Measurements from ENCODE around the gene PPIL4.

The PPIL4 gene, protein sequence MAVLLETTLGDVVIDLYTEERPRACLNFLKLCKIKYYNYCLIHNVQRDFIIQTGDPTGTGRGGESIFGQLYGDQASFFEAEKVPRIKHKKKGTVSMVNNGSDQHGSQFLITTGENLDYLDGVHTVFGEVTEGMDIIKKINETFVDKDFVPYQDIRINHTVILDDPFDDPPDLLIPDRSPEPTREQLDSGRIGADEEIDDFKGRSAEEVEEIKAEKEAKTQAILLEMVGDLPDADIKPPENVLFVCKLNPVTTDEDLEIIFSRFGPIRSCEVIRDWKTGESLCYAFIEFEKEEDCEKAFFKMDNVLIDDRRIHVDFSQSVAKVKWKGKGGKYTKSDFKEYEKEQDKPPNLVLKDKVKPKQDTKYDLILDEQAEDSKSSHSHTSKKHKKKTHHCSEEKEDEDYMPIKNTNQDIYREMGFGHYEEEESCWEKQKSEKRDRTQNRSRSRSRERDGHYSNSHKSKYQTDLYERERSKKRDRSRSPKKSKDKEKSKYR

GRCh38 chr6:149545754-149546471 is at the start of gene PPIL4:
Gene PPIL4, minus strand, starts transcription at chr6:149546043. Its CDS starts 38 bp downstream, at chr6:149546005.
- peak; percentile 98 for DNase-seq

GRCh38 chr6:149593408-149593807 is 47.6 kb upstream of the PPIL4 start:
- DNase-seq: no peak

DNA sequence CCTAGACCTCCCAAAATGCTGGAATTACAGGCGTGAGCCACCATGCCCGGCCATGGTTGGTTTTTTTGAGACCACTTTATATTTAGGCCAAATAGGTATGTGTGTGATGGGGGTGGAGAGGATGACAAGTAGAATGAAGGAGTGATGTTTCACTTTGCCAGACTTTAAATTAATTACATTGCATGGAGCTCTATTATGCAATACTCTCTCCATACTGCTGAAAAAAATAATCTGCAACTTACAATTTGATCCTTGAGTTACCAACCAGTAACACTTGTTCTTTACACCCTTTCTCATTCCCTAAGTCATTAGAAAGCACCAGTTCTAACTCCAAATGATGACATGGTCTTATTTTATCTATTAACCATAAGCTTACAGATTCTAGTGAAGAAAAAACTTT is 47.1 kb upstream of the PPIL4 start:
- no peak for DNase-seq

GRCh38 chr6:149586149-149586548 is 40.3 kb upstream of the PPIL4 start:
- DNase-seq: no peak

DNA sequence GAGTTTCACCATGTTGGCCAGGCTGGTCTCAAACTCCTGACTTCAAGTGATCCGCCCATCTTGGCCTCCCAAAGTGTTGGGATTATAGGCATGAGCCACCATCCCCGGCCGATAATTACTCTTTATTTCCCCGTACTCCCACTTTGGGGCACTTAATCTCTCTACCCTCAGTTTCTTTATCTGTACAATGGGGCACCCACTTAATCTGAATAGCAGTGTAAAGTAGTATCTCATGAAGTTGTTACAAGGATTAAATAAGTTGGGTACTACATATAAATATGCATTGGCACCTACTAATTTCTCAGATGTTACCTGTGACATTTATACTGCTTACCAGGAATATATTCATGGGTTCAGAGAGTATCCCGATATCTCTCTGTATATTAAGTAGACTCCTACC is 35.5 kb upstream of the PPIL4 start:
- no peak for DNase-seq

DNA sequence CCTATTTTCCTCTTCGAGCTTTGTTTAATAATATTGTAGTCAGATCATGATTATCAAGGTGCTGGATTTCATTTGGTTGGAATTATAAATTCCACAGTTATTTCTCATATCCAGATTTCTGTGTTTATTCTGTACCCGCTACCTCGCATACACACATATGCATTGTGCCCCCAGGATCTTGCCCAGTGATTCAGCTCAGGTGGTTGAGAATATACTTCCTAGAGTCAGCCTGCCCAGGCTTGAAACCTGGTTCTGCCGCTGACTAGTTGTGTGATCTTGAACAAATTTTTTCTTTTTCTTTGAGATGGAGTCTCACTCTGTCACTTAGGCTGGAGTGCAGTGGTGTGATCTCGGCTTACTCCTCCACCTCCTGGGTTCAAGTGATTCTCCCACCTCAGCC is 35.0 kb upstream of the PPIL4 start:
- DNase-seq: no peak

DNA sequence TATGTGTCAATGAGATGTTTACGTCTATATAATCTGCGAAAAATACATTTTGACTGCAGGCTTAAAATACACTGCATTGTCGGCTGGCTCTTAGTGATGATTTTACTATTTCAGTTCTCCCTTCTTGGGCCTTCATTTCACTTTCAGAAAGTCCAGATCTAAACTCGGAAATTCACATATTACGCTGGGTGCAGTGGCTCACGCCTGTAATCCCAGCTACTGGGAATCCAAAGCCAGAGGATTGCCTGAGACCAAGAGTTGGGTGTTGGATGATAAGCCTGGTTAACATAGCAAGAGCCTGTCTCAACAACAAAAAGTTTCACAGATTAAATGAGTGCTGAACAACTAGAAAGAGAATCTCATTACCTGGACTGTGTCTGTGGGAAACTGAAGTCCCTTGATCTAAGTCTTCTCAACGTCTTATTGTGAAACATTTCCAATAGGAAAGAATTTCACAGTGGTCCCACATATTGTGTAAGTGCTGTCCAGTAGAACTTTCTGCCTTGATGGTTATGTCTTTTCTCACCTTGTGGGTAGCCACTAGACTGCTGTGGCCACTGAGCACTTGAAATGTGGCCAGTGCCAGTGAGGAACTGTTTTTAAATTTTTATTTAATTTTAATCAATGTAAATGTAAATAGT is 22.2 kb upstream of the PPIL4 start:
- DNase-seq: no peak

GRCh38 chr6:149567194-149567586 is 21.3 kb upstream of the PPIL4 start:
- DNase-seq: no peak

DNA sequence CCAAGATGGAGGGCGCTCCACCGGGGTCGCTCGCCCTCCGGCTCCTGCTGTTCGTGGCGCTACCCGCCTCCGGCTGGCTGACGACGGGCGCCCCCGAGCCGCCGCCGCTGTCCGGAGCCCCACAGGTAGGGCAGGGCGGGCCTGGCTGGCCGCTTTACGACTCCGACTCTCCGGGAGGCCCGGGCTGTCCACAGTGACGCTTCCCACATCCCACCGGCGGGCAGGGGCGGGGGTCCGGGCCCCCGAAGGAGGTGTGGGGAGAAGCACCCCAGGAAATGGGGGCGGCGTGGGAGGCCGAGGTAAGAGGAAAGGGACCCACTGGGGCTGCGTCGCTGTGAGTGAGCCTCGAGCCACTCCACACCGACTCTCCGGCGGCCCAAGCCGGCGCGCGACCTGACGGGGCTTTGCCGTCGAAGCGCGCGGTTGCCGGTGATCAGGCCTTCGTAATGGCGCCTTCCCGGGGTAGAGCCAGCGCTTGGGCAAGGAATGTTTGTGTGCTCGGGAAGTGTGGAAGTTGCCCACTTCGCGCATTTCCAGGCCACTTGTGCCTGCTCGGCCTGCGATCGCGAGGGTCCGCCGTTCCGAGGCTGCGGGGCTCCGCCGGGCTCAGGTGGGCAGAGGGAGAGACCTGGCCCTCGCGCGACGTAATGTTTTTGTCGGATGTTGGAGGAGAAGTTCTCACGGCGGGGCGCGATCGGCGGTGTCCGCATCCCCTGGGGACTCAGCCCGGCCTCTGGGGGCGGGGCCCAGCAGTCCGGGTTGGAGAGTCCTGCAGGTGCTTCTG is 20.8 kb upstream of the PPIL4 start:
- no peak for DNase-seq

DNA sequence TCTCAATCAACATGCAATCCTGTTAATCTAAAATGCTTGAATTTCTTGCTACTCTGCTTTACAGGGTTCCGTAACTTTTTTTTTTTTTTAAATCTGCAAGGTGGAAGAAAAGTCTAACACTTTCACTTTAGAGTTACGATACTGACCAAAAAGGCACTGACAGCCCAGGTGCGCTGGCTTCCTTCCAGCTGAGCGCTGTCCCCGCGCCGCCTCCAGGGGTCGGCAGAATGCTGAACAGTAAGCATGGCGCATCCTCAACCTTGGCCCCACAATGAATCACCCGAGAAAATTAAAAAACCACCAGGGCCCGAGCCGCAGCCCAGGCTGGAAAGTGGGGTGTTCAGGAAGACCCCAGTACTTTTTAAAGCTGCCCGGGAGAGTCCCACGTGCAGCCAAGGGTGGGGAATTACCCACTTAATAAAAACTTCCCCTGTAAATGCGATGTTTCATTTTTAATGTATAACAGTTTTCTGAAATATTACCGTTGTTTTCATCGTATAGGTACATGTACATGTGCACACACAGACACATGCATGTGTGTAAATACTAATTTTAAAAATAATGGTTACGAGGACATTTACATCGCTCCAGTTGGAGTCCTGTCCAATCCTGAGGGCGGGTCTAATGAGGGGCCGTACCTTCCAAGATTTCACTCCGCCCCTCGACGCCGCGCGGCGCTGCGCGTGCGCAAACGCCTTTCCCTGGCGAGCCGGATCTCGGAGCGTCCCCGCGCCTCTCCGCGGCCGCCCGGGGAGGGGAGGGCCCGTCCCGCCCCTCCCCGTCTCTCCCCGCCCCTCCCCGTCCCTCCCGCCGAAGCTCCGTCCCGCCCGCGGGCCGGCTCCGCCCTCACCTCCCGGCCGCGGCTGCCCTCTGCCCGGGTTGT is 19.9 kb upstream of the PPIL4 start, which contains the start of gene GINM1:
Gene GINM1 (plus strand): TSS at position 849 of the 883 bp plus-strand sequence. CDS start 40 bp downstream, outside the sequence.
- peak; percentile 97 for DNase-seq

DNA sequence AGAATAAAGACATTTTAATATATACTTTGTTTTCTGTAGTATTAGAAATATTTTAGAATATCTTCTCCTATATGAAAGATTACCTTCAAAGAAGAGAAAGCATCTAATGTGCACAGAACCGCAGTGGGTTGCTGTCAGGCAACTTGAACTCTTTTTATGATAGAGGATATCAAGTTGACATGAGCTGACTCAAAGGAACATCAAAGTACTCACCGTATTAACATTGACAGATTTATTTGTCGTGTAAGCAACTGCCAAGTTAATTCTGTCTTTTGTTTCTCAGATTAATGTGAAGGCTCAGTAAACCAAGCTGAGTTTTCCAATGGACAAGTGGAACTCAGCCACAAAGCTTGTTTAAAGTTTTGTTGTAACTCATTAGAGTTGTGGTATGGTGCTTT is 18.1 kb upstream of the PPIL4 start:
- DNase-seq: no peak

DNA sequence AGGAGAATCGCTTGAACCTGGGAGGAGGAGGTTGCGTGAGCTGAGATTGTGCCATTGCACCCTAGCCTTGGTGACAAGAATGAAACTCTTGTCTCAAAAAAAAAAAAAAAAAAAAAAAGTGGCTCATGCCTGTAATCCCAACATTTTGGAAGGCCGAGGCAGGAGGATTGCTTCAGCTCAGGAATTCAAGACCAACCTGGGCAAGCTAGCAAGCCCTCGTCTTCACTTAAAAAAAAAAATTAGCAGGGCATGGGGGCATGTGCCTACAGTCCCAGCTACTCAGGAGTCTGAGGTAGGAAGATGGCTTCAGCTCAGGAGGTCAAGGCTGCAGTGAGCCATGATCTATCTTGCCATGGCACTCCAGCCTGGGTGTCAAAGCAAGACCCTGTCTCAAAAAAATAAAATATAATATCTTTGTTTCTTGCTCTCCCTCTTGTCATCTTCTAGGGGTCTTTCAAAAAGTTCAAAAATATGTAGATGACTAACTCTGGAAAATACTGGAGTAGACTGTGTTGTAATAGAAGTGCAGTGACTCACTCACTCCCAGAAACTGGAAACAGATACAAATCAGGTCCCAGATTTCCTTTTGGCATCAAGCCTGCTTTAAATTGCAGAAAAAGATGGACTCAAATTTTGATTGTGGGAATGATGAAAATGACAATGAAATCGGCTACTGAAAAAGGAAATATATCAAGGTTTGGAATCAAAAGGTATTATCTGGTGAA is 17.5 kb upstream of the PPIL4 start:
- DNase-seq: no peak

- DNase-seq: no peak
These were observed 14.9 kb upstream of the PPIL4 start for GRCh38 chr6:149560736-149561135.

GRCh38 chr6:149559389-149559788 is 13.5 kb upstream of the PPIL4 start:
- DNase-seq: no peak

GRCh38 chr6:149558029-149558428 is 12.2 kb upstream of the PPIL4 start:
- no peak for DNase-seq

- DNase-seq: no peak
These were observed 6.1 kb upstream of the PPIL4 start for GRCh38 chr6:149551920-149552319.

- peak; percentile 79 for DNase-seq
These were observed 537 bp downstream of the PPIL4 start for GRCh38 chr6:149545258-149545753.

- DNase-seq: no peak
These were observed 1.1 kb downstream of the PPIL4 start for GRCh38 chr6:149544646-149545257.

GRCh38 chr6:149541139-149541538 is 4.7 kb downstream of the PPIL4 start:
- DNase-seq: no peak

GRCh38 chr6:149534742-149535141 is 11.1 kb downstream of the PPIL4 start:
- DNase-seq: no peak
